Activated CD4-positive, alpha-beta T cell treated with anti-CD3 and anti-CD28 coated beads, Interleukin-2, amount 50 U/mL, for 1 hour (primary cell): ENCODE measurements around the gene FKBP5.
A peak's percentile ranks its signal among the peaks of the same experiment; 100 is the strongest.
"Not testable (repeated sequence)": the region's sequence is repeated elsewhere in the genome, so short reads cannot be mapped to it uniquely, and the experiment has no call there.

Experiments
- DNase-seq: peaks from one replicate; pipeline ENCODE4 v3.0.0-alpha.2; 2020

FKBP5 gene

GRCh38 chr6:35580836-35581235, 107.9 kb downstream of the FKBP5 start:
- DNase-seq, result no peak

- no peak for DNase-seq
These were observed 112.0 kb downstream of the FKBP5 start for GRCh38 chr6:35576682-35577081.

GRCh38 chr6:35573495-35574110, 115.1 kb downstream of the FKBP5 start:
- DNase-seq, result no peak

- DNase-seq, result not testable (repeated sequence)
These were observed 117.8 kb downstream of the FKBP5 start for GRCh38 chr6:35570885-35571330.

- peak; percentile 23 for DNase-seq
These were observed 119.7 kb downstream of the FKBP5 start for GRCh38 chr6:35569011-35569461.

GRCh38 chr6:35566794-35567193, 121.9 kb downstream of the FKBP5 start:
- DNase-seq, result no peak

GRCh38 chr6:35564733-35565132, 124.0 kb downstream of the FKBP5 start:
- DNase-seq, result no peak

GRCh38 chr6:35562060-35562459, 126.7 kb downstream of the FKBP5 start:
- no peak for DNase-seq

GRCh38 chr6:35561113-35561512, 127.6 kb downstream of the FKBP5 start:
- DNase-seq, result no peak

GRCh38 chr6:35558571-35558970, 130.1 kb downstream of the FKBP5 start:
- no peak for DNase-seq

- DNase-seq, result no peak
These were observed 131.5 kb downstream of the FKBP5 start for GRCh38 chr6:35557239-35557638.

GRCh38 chr6:35554811-35555210, 133.9 kb downstream of the FKBP5 start:
- no peak for DNase-seq

GRCh38 chr6:35553315-35553714, 135.4 kb downstream of the FKBP5 start:
- DNase-seq, result no peak

GRCh38 chr6:35552285-35552917, 136.3 kb downstream of the FKBP5 start:
- peak; percentile 67 for DNase-seq

- no peak for DNase-seq
These were observed 138.3 kb downstream of the FKBP5 start for GRCh38 chr6:35550437-35550836.

GRCh38 chr6:35547676-35548075, 141.0 kb downstream of the FKBP5 start:
- DNase-seq, result no peak

GRCh38 chr6:35544769-35545361, 143.8 kb downstream of the FKBP5 start:
- no peak for DNase-seq

- DNase-seq, result no peak
These were observed 145.1 kb downstream of the FKBP5 start for GRCh38 chr6:35543459-35544193.

- no peak for DNase-seq
These were observed 146.9 kb downstream of the FKBP5 start for GRCh38 chr6:35541836-35542235.

- no peak for DNase-seq
These were observed 149.5 kb downstream of the FKBP5 start for GRCh38 chr6:35539223-35539622.

GRCh38 chr6:35535847-35536246, 152.9 kb downstream of the FKBP5 start:
- DNase-seq, result not testable (repeated sequence)

GRCh38 chr6:35534407-35535170, 154.1 kb downstream of the FKBP5 start:
- no peak for DNase-seq

- no peak for DNase-seq
These were observed 154.7 kb downstream of the FKBP5 start for GRCh38 chr6:35533981-35534380.
